ENCODE measurements around the gene LRRC28.
A peak's percentile ranks its signal among the peaks of the same experiment; 100 is the strongest.

The LRRC28 gene

DNA sequence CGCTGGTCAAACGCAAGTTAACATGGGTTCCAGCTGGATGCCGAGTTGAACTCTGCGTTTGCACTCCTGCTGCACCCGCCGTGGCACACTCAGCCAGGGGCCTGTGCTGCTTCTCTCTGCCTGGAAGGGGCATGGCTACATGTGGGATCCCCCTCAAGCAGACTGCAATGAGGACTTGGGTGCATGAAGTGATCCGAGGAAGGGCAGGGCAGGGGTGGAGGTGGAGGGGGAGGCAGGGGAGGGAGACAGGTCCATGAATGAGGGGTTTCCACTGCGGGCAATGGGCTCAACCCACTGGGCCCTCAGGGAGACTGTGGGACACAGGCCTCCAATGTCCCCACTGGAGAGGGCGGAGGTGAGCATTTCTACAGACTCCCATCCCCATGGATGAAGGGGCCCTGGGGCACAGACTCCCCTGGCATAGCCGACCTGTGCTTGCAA, 172.9 kb downstream of the LRRC28 start:
- DNase-seq, result no peak

DNA sequence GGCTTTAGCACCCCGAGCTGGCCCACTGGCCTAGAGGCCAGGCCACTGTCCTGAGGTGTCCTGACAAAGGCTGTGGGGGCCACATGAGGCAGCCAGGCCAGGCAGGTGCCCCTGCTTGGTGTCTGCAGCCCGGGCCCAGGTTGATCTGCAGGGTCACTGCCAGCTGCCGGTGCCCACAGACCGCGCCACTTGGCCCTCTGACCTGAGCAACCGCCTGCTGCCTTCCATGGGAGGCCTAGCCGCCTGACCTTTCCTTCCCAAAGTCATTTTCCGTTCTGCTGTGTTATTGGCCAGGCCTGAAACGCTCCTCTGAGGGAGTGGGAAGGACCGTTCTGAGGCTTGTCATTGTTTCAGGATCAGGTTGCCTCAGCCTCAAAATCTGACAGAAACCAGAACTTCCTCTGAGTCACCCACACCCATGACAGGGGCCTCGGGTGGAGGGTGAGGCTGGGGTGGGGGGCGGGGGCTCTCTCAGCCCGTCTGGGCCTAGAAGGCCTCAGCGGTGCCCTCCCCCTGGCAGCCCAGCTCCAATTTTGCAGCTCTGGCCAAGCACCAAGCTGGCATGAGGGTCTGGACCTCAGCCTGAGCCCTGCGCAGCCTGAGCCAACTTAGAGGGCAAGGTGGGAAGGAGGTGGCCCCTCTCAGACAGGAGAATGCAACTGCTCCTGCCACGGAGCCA, 173.8 kb downstream of the LRRC28 start:
- peak; percentile 74 for DNase-seq

DNA sequence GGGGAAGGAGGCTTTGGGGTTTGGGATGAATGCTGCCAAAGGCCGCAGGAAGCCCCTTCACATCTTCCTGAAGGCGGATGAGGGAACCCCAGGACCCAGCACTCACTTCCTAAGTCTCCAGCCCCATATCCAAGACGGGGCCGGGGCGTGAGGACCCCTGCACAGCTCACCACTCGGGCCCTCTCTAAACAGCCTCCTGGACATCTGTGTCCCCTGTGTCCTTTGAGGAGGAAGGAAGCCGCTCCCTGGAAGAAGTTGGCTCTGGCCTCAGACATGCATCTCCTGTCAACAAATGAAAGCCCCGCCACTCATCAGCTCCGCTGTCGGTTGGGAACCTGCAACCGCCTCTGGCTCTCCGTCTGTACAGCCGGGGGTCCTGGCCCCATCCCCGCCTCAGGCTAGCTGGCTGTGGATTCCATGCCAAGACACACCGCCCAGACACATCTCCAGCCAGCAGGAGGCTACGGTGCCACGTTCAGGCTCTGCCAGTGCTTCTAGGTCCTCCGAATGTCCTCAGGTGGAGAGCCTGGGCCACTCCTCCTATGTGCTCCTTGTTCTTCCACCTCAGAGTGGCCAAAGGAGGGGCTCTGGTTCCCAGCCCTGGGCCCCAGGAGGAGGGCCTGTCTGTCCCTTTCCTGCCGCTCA, 174.5 kb downstream of the LRRC28 start:
- DNase-seq, result no peak

DNA sequence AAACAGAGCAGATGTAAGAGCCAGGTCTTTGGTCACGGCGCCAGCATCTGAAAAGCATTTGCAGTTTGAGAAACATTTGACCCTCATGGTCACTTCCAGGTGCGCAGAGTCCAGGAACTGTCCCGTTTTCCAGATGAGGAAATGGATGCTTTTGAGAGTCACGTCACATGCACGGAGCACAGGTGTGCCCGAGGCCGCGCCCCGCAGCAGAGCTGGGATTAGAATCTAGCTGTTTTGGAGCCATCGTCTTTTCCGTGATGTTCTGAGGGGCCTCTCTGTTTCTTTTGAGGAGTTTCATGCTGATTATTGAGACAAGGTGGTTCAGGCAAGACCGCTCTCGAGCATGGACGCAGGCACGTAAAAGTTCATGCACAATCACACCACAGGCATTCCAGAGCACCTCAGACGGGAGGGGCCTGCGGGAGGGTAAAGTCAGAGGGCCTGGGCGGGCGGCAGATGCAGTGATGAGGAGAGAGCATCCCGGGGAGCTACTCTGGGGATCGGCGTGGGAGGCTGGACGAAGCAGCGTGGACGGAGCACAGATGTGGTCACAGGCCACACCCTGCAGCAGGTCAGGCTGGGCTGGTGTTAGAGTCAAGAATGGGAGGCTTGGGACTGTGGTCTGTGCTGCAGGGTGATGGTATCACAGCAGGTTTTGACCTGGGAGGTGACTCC, 175.3 kb downstream of the LRRC28 start:
- no peak for DNase-seq

DNA sequence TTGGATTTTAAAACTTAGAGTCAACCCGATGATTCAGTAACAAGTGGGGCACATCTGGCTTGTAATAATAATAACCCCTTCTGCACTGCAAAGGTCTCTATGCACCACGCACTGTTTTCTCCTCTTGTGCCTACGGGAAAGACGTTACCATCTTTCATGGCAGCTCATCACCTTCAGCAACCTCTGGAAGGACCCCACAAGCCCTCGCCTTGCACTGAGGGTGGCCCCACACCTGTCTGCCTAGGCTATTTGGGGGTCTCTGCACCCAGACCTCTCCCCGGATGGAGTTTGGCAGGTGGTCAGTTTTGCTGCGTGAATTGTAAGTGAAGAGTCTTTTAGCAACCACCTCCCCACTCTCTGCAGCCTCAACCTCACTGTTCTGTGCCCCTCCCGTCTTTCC, 175.9 kb downstream of the LRRC28 start:
- DNase-seq, result no peak

DNA sequence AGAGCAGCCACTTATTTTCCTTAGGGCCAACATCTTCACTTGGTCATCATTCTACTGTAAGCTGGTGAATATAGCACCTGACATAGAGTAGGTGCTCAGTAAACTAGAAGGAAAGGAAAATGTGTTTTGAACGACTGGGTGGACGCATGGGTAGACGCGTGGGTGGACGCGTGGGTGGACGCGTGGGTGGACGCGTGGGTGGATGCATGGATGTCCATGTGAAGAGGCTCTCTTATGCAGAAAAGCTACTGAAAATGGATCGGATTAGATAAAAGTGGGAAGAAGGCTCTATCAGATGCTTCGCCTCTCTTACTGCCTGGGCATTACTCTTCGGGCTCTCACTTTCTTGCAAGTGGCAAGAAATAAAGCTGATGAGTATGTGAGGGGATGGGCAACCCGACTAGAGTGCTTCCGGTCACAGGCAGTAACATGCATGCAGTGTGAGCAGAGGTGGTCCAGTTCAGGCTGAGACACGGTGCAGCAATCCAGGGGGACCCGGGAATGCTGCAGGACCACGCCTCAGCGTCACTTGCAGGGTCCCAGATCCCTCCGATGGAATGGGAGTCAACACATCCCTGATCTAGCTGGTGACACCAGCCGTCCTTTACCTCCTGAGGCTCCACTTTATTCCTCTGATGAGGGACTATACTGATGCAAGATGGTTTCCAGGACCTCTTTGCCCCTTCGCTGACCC, 176.5 kb downstream of the LRRC28 start:
- no peak for DNase-seq

DNA sequence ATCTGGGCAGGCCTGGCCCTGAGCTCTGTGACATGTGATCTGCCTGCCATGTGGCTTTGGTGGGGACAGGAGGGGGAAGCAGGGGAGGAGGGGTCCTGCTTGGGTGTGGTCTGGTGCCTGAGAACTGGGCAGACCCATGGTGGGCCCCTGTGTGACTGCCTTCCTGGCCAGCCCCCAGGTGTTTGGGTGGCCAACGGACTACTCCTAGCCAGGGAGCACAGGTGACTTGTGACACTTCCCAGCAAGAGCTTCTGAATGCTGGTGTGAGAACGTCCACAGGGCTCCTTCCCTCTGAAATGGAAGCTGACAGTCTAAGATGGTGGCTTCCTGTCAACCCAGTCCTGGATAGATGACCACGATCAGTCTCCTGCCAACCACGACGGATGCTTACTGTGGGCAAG, 178.4 kb downstream of the LRRC28 start:
- DNase-seq, result no peak

DNA sequence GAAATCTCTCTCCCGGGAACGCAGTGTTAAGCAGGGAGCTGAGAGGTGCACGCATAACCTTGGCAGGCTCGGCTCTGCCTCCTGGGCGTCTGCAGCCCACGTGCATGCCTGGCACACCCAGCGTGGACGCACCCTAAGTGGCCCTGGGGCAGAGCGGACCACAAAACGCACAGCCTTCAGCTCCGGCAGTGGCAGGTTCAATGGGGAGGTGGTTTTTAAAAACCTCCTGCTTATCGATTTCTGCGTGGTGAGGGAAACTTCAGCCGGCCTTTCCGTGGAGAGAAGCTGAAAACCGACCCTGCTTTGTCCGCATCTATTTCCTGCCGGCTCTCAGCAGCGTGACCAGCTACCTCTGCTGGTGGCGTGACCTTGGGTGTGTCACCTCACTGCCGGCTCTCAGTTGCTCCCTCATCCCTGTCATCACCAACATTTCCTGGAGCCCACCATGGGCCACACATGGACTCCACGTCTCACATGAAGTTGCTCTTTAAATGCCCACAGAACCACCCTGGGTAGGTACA, 179.7 kb downstream of the LRRC28 start:
- DNase-seq, result no peak

DNA sequence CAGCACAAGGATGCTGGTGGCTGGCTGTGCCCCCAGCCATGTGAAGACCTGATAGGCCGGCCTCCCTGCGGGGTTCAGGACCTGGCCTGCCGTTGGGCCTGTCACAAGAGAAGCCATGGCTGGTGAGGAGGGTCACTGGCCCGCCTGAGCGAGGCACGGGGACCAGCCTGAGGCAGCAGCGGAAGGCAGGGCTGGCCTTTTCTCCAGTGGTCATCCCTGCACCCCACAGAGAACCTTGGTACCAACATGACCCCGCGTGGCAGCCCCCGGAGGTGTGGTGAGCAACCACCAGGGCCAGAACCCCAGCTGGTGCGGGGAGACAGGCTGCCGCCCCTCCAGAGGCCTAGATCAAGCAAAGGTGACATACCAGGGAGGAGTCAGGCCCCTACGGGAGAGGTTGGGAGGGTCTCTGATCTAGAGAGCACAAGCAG, 180.4 kb downstream of the LRRC28 start:
- no peak for DNase-seq

DNA sequence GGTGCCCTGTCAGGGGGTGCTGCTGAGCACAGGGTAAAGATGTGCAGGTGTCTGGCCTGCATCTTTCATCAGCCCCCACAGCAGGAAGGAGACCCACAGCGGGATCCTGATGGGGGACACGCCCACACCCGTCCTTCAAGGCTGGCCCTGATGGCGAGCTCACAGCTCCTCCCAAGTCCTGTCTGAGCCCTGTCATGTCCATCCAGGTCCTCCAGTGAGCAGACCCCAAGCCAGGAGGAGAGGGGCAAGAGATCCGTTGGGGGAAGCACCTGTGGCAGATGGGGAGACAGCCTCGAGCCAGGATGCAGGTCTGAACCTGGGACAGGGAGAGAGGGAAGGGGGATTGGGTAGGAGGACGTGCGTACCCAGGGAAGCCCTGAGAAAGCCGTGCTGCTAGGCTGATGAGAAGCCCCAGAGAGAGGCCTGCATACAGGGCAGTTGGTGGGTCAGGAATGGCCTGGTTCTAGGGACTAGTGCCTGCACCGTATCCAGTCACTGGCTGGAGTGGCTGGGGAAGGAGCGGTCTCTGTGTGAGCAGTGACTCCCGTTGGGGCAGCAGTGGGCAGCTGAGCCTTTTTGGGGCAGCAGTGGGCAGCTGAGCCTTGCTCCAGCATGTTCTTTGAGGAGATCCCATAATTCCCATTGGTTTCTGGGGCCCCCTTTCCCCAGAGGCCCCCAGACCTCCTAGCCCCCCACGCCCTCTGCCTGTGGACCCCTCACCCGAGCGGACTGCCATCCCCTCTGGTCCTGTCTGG, 181.2 kb downstream of the LRRC28 start:
- DNase-seq, result no peak

DNA sequence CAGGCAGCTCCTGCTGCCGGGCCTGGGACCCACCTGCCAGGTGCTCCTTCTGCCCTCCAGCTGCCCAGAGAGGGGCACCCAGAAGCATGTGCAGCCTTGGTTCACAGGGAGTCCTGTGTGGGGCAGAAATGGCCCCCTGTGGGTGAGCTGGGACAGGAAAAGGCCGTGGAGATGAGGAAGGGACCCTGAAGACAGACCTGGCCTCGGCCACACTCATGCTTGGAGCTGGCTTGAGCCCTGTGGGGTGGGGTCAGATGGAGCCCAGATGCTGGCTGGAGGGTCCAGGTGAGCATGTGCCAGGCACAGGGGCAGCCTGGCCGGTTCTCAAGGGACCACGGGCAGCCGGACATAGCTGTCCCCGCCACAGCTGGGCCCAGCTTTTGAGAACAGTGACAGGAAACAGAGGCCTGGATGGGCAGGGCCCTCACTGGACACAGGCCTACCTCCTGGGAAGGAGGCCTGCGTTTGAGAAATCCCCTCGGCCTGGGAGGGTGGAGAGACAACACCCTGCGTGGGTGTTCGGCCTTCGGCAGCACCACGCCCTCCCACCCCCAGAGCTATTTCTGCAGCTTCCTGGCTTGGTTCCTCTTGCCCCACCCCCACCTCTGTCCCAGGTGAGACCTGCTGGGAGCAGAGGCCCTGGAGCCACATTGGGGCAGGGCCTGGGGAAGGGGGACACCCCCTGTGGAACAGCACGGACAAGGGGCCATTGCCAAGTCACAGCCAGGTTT, 181.9 kb downstream of the LRRC28 start:
- no peak for DNase-seq

DNA sequence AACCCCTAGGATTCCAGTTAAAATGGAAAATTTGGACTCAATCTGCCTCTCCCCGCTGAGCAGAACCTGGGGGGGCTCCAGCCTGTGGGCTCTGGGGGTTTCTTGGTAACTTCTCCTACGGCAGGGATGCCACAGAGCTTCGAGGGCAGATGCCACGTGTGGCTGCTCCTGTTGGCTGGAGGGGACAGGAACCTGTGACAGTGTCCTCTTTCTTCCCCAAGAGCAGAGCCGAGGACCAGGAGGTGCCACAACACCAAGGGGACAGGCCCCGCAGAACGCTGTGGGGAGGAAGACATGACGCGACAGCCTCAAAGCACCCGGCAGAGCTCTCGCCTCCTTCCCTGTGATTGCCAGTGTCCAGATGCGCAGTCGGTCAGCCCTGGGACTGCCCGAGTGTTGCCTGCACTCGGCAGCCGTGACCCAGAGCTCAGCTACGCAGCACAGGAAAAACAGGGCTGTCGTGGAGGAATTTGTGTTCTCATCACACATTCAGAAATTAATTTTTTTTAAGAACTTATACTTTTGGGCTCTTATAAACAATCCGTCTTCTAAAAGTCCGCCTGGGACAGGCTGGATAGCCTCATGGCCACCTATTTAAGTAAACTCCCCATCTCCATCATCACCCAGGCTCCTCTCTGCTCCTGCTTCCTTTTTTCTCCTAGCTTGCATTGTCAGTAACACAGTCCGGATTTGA, 182.6 kb downstream of the LRRC28 start:
- DNase-seq, result no peak

DNA sequence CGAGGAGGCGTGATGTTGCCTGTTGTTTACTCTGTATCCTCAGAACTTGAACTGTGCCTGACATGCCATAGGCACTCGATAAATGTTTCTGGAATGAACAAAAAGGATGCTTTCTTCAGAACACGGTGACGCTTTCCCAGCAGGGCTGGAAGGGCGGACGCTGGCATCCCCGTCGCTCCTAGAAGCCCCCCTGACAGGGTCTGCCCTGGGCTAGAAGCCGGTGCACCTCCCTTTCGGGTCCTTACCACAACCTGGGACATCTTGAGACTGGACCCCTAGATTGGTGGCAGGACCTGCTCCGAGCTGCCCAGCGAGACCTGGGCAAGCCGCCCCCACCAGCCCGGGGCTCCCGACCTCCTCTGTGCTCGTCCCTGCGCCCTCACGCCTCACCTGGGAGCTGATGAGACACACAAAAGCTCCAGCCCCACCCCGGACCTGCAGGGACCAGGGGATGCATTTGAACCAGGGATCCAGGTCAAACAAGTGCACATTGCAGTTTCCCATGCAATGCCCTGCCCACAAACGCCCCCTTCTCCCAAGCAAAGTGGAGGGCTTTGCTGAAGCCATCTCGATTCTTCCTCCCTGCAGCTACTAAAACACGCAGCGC, 183.3 kb downstream of the LRRC28 start:
- DNase-seq, result no peak

DNA sequence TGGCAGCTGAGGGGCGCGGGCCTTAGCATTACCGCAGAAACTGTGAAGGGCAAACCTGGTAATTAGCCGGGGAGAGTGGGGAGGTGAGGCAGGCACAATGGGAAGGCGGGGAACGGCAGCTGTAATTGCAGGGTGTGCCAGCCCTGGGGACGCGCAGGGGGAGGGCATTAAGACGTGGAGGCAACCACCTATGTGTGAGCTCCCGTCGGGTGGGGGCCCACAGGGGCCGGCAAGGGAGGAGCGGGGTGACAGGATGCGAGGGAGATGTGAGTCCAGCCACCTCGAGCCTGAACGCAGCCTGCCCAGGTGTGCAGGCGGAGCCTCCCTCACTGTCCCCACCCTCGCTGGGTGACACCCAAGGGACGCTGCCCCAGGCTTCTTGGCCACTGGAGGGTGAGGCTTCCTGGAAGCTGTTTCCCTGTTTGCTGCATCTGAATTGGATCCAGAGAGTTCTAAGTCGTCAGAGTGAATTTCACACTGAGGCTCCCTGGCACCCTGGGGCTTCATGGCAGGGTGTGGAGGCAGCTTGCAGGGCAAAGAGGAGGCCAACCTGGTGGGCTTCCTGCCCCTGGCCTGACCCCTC, 183.9 kb downstream of the LRRC28 start:
- DNase-seq, result no peak

DNA sequence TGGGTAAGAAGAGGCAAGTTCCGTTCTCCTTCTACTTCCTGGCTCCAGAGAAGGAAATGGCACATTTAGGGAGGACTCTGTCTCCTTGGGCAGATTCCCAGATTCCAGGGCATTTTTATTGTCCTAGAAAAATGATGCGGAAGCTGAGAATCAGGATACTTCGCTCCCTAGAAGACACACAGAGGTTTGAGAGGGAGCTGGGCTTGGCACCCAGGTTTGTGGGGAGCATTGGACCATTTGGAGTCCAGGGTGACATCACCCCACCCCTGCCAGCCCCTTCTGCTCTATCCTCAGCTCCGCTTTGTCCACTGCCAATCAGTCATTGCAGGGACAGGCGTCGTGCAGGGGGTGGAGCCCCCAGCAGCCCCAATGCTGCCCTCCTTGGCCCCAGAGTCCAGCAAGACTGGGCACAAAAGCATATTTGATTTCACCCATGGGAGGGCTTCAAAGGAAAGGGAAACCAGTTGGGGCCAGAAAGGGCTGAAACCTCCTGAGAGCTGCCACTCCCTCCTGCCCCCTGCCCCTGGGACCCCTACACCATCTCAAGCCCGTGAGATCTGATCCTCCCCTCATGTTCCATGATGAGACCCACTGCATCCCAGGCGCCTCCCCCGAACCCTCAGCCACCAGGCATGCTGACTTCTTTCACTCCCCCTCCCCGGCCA, 184.7 kb downstream of the LRRC28 start:
- DNase-seq, result no peak

DNA sequence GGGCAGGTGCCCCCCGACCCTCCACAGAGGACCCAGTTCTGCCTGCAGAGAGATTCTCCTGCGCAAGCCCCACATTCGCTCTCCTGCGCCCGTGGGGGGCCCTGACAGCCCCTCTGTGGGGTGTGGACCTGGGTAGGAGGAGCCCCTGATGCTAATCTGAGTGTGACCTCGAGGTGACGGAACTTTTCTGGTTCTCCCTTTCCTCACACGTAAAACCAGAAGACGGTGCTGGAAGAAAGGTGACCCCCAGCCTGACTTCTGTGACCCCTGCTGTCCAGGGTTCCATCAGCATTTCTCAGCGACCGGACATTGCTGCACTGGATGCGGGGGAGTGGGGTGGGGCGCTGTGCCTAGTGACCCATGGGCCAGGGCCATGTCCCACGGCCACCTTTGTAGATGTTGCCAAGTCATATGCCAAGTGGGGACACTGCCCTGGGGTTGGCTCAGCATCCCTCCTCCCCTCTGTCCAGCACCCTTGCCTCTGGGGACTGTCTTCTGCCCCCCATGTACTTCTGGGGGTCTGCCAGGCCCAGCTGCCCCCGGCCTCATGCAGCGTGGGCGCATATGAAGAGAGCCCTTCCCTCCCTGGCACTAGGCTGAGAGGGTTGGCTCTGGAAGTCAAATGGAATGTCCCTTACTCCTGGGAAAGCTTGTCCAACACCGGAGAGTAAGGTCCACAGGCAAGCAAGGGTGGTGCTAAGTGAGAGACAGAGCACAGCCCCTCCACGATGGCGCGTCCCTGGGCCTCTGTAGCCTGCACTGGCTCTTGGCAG, 185.4 kb downstream of the LRRC28 start:
- DNase-seq, result no peak

DNA sequence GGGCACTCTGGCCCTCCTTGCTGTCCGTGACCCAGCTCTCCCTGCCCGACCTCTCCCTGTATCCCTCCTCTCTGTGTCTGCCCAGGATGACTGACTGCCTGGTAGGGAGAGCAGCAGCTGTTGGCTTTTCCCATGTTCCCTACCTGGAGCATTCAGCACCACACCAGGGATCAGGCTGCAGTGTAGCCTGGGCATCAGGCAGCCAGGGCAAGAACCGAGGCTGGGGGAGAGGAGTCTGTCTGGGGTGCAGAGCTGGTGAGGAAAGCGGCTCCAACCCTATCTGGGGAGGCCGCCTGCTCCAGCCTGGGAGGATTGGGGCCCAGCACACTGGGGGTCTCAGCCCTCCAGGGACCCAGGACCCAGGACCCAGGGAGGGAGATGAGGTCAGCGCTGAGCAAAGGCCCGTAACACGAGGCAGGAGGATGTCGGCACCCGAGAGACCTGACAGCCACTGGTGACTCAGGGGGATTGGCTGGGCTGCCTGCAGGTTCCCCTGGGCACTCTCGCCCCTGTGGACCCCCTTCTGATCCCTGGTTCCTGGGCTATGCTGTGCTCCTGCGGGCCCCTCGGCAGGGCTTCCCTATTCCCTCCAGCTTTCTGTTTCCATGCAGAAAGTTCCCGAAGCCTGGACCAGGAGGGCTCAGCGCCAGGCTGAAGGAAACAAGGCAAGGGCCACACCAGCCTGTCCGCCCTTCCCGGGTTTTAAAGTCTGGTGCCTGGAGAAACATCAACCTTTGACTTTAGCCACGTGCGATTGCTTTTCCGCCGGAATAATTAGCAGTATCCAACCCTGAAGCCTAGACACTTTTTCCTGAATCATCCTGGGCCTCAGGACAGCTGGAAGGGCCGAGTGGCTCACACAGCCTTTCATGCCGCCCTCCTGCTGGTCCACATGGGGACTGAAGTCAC, 186.3 kb downstream of the LRRC28 start:
- DNase-seq, result no peak

DNA sequence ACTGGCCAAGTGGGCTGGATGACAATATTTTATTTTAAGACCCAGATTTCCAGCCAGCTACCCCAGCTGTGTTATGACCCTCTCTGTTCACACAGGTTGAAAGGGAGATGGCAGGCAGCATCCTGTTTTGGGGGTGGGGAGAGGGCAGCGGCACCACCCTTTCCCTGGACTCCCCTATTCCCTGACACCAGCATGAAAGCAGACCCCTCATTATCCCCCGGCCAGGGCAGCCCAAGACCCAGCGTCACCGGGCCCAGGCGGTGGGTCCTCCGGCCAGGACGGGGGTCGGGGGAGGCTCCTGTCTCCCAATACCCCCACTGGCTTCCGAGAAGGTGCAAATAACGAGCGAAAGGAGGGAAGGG, 186.9 kb downstream of the LRRC28 start:
- no peak for DNase-seq
